ENCODE measurements around the gene ITLN2. TPM values are rescaled to one million over a fixed set of nuclear protein-coding genes. Genes with fewer than 3 reads are reported as not detected.
"Not testable (repeated sequence)": the region's sequence is repeated elsewhere in the genome, so short reads cannot be mapped to it uniquely, and the experiment has no call there.

Gene ITLN2
- total RNA-seq, 1 donor = not detected

DNA sequence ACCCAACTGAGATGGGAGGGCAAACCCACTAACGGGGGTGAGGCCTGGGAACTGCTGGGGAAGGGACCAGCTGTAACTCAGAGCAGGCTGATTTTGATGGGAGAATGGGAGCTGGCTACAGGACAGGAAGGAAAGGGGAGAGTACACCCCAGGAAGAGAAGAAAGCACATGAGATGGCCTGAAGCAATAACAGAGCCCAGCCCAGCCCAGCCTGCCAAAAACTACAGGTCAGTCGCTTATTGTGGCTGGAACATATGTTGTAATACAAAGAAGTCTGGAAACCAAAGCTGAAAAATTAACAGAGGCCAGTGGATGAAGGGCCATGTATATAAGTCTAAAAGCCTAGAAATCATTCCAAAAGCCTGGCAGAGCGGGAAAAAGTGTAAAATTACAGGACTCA lies 1.6 kb downstream of the ITLN2 start:
- H3K4me3 ChIP-seq (ENCODE audit: low read depth, low read length) = no peak overlapping the region
- TF ChIP-seq, protein P1, sequence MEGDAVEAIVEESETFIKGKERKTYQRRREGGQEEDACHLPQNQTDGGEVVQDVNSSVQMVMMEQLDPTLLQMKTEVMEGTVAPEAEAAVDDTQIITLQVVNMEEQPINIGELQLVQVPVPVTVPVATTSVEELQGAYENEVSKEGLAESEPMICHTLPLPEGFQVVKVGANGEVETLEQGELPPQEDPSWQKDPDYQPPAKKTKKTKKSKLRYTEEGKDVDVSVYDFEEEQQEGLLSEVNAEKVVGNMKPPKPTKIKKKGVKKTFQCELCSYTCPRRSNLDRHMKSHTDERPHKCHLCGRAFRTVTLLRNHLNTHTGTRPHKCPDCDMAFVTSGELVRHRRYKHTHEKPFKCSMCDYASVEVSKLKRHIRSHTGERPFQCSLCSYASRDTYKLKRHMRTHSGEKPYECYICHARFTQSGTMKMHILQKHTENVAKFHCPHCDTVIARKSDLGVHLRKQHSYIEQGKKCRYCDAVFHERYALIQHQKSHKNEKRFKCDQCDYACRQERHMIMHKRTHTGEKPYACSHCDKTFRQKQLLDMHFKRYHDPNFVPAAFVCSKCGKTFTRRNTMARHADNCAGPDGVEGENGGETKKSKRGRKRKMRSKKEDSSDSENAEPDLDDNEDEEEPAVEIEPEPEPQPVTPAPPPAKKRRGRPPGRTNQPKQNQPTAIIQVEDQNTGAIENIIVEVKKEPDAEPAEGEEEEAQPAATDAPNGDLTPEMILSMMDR (IDR thresholded peaks at IDR 0.05; ENCODE audit: insufficient read depth, low read length) = no peak
- DNase-seq (ENCODE audit: low read depth) = peak; percentile 51

DNA sequence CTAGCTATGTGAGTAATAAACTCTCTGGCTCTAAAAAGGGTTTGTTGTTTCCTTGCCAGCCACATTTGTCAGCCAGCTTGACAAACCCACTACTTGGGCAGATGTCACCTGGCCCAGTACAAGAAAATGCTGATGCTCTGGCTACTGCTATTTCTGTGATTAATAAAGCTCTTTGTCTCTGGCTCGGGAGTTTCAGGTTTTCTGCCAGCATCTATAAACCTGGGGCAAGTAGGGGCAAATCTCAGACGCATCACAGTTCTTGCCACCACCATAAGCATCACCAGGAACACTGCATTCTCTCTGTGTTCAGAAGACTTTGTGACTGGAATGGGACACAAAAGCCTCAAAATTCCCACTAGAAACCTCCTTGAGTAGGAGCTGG lies 2.5 kb downstream of the ITLN2 start:
- TF ChIP-seq, protein P1 (IDR thresholded peaks at IDR 0.05; ENCODE audit: insufficient read depth, low read length) = no peak
- DNase-seq (ENCODE audit: low read depth) = no peak

DNA sequence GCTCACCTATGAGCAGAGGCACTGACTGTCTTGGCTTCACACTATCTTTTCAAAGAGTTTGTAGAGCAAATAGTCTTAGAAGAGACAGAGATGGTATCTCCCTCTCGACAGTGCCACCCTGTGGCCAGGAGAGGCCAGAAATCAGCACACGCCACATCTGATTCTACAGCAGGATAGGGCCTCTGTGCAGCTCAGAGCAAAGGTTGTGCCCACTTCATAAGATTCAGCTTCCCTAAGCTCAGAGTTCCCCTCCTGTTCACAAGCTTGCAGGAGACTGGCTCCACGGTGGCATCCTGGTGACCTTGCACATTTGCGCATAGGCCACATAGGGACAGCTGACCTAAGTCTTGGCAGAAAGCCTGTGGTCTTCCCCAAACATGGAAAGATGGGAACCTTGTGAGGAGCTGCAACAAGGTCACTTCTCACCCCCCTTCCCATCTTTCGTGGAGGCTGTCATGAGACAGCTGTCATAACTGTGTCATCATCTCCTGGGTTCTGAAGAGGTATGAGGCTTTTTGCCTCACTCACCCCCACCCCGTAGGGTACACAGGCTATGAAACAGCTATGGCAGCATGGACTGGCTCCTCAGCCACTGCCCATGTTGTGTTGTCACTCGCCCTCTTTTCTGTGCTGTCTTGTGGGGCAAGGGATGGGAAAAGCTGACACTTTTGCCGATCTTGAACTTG lies 3.0 kb downstream of the ITLN2 start:
- TF ChIP-seq, protein P1 (IDR thresholded peaks at IDR 0.05; ENCODE audit: insufficient read depth, low read length) = peak; percentile 75
- no peak overlapping the region for H3K4me3 ChIP-seq (ENCODE audit: low read depth, low read length)
- DNase-seq (ENCODE audit: low read depth) = peak; percentile 62

More for the DNA sequence above, 2.5 kb downstream of the ITLN2 start:
- H3K4me3 ChIP-seq (ENCODE audit: low read depth, low read length) = no peak overlapping the region

DNA sequence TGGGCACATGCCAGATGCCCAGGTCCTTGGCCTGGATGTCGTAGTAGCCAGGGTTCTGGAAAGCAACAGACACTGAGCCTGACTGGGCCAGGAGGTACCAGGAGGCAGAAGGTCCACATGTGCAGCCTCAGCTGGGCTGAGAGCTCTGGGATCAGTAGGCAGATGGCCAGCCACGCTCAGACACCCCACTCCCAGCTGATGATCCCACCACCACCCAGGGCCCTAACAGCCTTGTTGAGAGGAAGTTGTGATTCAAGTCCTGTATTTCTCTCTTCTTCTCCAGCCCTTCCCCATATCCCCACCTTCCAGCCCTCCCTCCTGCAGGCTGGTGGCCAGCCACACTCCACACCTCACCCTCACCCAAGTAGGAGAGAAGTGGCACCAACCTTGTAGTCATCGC lies 4.0 kb downstream of the ITLN2 start:
- H3K4me3 ChIP-seq (ENCODE audit: low read depth, low read length) = no peak overlapping the region
- TF ChIP-seq, protein P1 (IDR thresholded peaks at IDR 0.05; ENCODE audit: insufficient read depth, low read length) = no peak
- DNase-seq (ENCODE audit: low read depth) = no peak

DNA sequence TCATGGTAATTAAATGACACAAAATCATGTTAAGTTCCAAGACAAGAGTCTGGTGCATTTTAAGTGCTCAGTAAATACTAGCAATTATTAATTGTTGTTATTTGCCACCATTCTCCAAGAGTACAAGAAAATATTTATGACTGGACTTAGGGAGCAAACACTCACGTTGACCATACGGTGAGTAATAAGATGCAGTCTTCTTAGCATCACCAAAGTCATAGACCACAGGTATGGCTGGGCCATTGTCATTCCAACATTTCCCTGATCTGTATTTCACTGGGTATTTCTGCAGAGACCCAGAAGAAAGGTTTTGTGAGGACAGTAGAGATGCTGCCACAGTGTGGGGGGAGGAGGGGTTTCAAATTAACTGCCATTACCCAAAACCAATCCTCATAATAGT lies 4.7 kb downstream of the ITLN2 start:
- TF ChIP-seq, protein P1 (IDR thresholded peaks at IDR 0.05; ENCODE audit: insufficient read depth, low read length) = no peak
- DNase-seq (ENCODE audit: low read depth) = no peak

DNA sequence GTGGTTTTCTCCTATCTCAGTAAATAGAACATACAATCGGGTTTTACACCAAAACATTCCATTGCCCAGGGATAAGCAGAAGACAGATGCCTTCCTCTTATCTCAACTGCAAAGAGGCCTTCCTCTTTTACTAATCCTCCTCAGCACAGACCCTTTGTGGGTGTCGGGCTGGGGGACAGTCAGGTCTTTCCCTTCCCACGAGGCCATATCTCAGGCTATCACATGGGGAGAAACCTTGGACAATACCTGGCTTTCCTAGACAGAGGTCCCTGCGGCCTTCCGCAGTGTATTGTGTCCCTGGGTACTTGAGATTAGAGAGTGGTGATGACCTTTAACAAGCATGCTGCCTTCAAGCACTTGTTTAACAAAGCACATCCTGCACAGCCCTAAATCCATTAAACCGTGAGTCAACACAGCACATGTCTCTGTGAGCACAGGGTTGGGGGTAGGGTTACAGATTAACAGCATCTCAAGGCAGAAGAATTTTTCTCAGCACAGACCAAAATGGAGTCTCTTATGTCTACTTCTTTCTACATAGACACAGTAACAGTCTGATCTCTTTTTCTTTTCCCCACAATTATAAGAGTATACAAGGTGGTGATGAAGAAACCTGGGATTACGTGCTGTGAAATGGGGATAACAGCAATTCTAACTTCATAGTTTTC lies 5.3 kb downstream of the ITLN2 start:
- DNase-seq (ENCODE audit: low read depth); H3K4me3 ChIP-seq (ENCODE audit: low read depth, low read length): not testable (repeated sequence)

More for the DNA sequence above, 4.7 kb downstream of the ITLN2 start:
- H3K4me3 ChIP-seq (ENCODE audit: low read depth, low read length) = no peak overlapping the region

DNA sequence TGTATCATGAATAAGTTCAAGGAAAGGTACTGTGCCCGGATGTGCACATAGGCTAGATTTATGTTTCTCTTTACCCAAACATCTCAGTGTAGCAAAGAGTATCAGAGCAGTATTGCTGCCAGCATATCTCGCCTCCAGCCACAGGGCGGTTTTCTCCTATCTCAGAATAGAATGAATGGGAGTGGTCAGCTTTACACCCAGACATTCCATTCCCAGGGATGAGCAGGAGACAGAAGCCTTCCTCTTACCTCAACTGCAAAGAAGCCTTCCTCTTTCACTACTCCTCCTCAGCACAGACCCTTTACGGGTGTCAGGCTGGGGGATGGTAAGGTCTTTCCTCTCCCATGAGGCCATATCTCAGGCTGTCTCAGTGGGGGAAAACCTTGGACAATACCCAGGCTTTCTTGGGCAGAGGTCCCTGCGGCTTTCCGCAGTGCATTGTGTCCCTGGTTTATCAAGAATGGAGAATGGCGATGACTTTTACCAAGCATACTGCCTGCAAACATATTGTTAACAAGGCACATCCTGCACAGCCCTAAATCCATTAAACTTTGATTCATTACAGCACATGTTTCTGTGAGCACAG lies 7.3 kb downstream of the ITLN2 start:
- peak; percentile 41 for DNase-seq (ENCODE audit: low read depth)
- H3K4me3 ChIP-seq (ENCODE audit: low read depth, low read length) = not testable (repeated sequence)

DNA sequence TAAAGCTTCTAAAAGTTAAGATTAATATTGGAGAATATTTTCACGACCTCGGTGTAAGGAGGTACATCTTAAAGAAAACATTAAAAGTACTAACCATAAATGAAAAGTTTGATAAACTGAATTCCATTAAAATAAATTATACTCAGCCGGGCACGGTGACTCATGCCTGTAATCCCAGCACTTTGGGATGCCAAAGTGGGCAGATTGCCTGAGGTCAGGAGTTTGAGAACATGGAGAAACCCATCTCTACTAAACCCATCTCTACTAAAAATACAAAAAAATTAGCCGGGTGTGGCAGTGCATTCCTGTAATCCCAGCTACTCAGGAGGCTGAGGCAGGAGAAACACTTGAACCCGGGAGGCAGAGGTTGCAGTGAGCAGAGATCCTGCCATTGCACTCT lies 8.7 kb downstream of the ITLN2 start:
- not testable (repeated sequence) for H3K4me3 ChIP-seq (ENCODE audit: low read depth, low read length)
- peak; percentile 22 for DNase-seq (ENCODE audit: low read depth)
